MM.1S (cell line): ENCODE results near the gene RPS29.

ENCODE experiments used
- DNase-seq: peaks from one replicate; pipeline ENCODE4 v3.0.0-alpha.2; 2015
- H2AFZ ChIP-seq: fragments of 300-600 bp; sonication (generic); 2 replicates; pipeline ENCODE4 v1.6.0; 2016; ENCODE audit warnings: antibody characterized with exemption, low read length
- H3F3A ChIP-seq: fragments of 300-600 bp; sonication (generic); 2 replicates; pipeline ENCODE4 v1.6.1; 2016; ENCODE audit warnings: mild to moderate bottlenecking, antibody characterized with exemption, low read length, moderate library complexity, mixed read lengths; ENCODE audit not compliant: insufficient read depth
- H3K27ac ChIP-seq: fragments of 300-600 bp; sonication (generic); 2 replicates; pipeline ENCODE4 v1.5.1; 2016; ENCODE audit warnings: mild to moderate bottlenecking, low read length
- H3K27me3 ChIP-seq: fragments of 300-600 bp; sonication (generic); replicated peaks from 2 replicates; pipeline ENCODE4 v1.6.0; 2016; ENCODE audit warnings: low read length; ENCODE audit not compliant: insufficient read depth
- H3K36me3 ChIP-seq: fragments of 300-600 bp; sonication (generic); replicated peaks from 2 replicates; pipeline ENCODE4 v1.6.1; 2016; ENCODE audit warnings: mild to moderate bottlenecking, low read length, mixed read lengths; ENCODE audit not compliant: insufficient read depth
- H3K4me1 ChIP-seq: fragments of 300-600 bp; sonication (generic); 2 replicates; pipeline ENCODE4 v1.6.1; 2016; ENCODE audit warnings: low read length, mixed read lengths
- H3K4me2 ChIP-seq: fragments of 300-600 bp; sonication (generic); 2 replicates; pipeline ENCODE4 v1.6.0; 2016; ENCODE audit warnings: low read depth, low read length
- H3K4me3 ChIP-seq: fragments of 300-600 bp; sonication (generic); 2 replicates; pipeline ENCODE4 v1.5.1; 2016; ENCODE audit warnings: low read length, mixed read lengths
- H3K79me2 ChIP-seq: fragments of 300-600 bp; sonication (generic); 2 replicates; pipeline ENCODE4 v1.6.1; 2016; ENCODE audit warnings: mixed run types, low read length, mixed read lengths
- H3K9ac ChIP-seq: fragments of 300-600 bp; sonication (generic); 2 replicates; pipeline ENCODE4 v1.6.1; 2016; ENCODE audit warnings: low read length, mixed read lengths
- H3K9me2 ChIP-seq: fragments of 300-600 bp; sonication (generic); replicated peaks from 2 replicates; pipeline ENCODE4 v1.6.1; 2016; ENCODE audit warnings: mild to moderate bottlenecking, low read length, mixed read lengths; ENCODE audit not compliant: insufficient read depth
- H3K9me3 ChIP-seq: fragments of 300-600 bp; sonication (generic); replicated peaks from 2 replicates; pipeline ENCODE4 v1.6.1; 2016; ENCODE audit warnings: mild to moderate bottlenecking, low read length, mixed read lengths; ENCODE audit not compliant: insufficient read depth
- H4K20me1 ChIP-seq: fragments of 300-600 bp; sonication (generic); 2 replicates; pipeline ENCODE4 v1.6.1; 2016; ENCODE audit warnings: mild to moderate bottlenecking, low read length, moderate library complexity, mixed read lengths; ENCODE audit not compliant: insufficient read depth
- CTCF ChIP-seq: fragments of 300-600 bp; sonication (generic); IDR thresholded peaks from 2 replicates; pipeline ENCODE4 v1.5.1; 2016; ENCODE audit warnings: antibody characterized with exemption, low read length, mixed read lengths
- EZH2 ChIP-seq: fragments of 300-600 bp; sonication (generic); optimal IDR thresholded peaks from 2 replicates; pipeline ENCODE3; 2017; ENCODE audit warnings: low read depth, mild to moderate bottlenecking, antibody characterized with exemption, low read length, mixed read lengths
- EZH2phosphoT487 ChIP-seq: fragments of 300-600 bp; sonication (generic); IDR thresholded peaks from 2 replicates; pipeline ENCODE4 v1.6.1; 2018; ENCODE audit warnings: antibody characterized with exemption, low read length

The RPS29 gene

GRCh38 chr14:49612671-49613070, 26.5 kb upstream of the RPS29 start:
- Histone ChIP-seq H3K36me3 (no peaks in the 10 kb centered on the region), H3K9me3 (no peaks in the 10 kb centered on the region), H3K4me2 (no peak overlapping the region), H3K4me3 (no peak overlapping the region), H3K27me3 (no peaks in the 10 kb centered on the region), H3K79me2 (peaks cover 2% of the 10 kb centered on the region; the same call in 1 of the 2 replicates), H3K9ac (no peak overlapping the region), H4K20me1 (no peaks in the 10 kb centered on the region), H3K27ac (no peak overlapping the region), H3K9me2 (no peaks in the 10 kb centered on the region), H3K4me1 (no peaks in the 10 kb centered on the region), H3F3A (no peaks in the 10 kb centered on the region), H2AFZ (no peak overlapping the region)
- DNase-seq, result no peak
- TF ChIP-seq EZH2, result no peak
- TF ChIP-seq EZH2phosphoT487, result no peak
- TF ChIP-seq CTCF, result no peak

- Histone ChIP-seq H3K4me1 (no peaks in the 10 kb centered on the region), H4K20me1 (no peaks in the 10 kb centered on the region), H3K79me2 (peaks cover 2% of the 10 kb centered on the region; the same call in 1 of the 2 replicates), H3K27me3 (no peaks in the 10 kb centered on the region), H3K9me2 (no peaks in the 10 kb centered on the region), H3F3A (no peaks in the 10 kb centered on the region), H3K36me3 (no peaks in the 10 kb centered on the region; the same call in 1 of the 2 replicates), H2AFZ (no peak overlapping the region), H3K9me3 (no peaks in the 10 kb centered on the region), H3K4me3 (no peak overlapping the region), H3K9ac (no peak overlapping the region), H3K4me2 (no peak overlapping the region), H3K27ac (no peak overlapping the region)
- DNase-seq, result no peak
- no peak for TF ChIP-seq EZH2
- no peak for TF ChIP-seq EZH2phosphoT487
- TF ChIP-seq CTCF, result no peak
These were observed 26.1 kb upstream of the RPS29 start for GRCh38 chr14:49612251-49612650.

GRCh38 chr14:49607583-49607982, 21.4 kb upstream of the RPS29 start:
- Histone ChIP-seq H3K9me3 (no peaks in the 10 kb centered on the region), H3K4me1 (no peaks in the 10 kb centered on the region), H3K4me2 (no peak overlapping the region), H3K27me3 (no peaks in the 10 kb centered on the region), H3F3A (no peaks in the 10 kb centered on the region), H2AFZ (no peak overlapping the region), H3K27ac (no peak overlapping the region), H3K9me2 (no peaks in the 10 kb centered on the region), H3K9ac (no peak overlapping the region), H3K4me3 (no peak overlapping the region), H4K20me1 (no peaks in the 10 kb centered on the region), H3K36me3 (no peaks in the 10 kb centered on the region; the same call in 1 of the 2 replicates), H3K79me2 (peaks cover 2% of the 10 kb centered on the region; the same call in 1 of the 2 replicates)
- TF ChIP-seq EZH2phosphoT487 (no peak), CTCF (no peak), EZH2 (no peak)
- no peak for DNase-seq
